ENCODE results near the gene TMEM39A.

Gene TMEM39A

GRCh38 chr3:119427669-119428068 is 35.7 kb downstream of the TMEM39A start:
- peaks cover 35% of the 10 kb centered on the region for H3K36me3 ChIP-seq (ENCODE audit: control insufficient read depth, insufficient read depth, low read length)
- H3K27ac ChIP-seq (ENCODE audit: insufficient read depth, low read depth, low read length, poor library complexity, severe bottlenecking): no peak overlapping the region
- WGBS, 2 experiments: 100% methylated on average over 1 of the region's 1 CpG; no CpG with 5 or more reads in 1 of the 2 experiments

DNA sequence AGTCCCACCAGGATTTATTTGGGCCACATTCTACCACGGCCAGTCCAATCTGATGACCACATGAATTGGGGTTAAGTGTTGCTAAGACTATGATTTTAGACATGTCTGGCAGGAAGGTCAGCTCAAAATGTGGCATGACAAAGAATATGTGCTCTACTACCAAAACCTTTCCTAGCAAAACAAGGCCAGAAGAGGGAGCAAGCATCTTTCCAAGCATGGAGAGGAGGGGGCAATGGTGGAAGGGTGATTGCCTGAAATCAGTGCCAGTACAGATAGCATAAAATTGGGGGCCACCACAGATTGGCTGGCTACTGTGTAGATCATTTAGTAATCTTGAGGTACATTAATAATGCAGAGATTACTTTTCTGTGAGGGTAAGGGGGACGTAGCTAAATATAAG is 43.2 kb downstream of the TMEM39A start:
- no peak overlapping the region for H3K27ac ChIP-seq (ENCODE audit: insufficient read depth, low read depth, low read length, poor library complexity, severe bottlenecking)
- H3K27me3 ChIP-seq (ENCODE audit: control insufficient read depth, insufficient read depth, low read length, poor library complexity, severe bottlenecking): no peaks in the 10 kb centered on the region
- 47 to 50% methylated on average over 2 of the region's 2 CpGs for WGBS, 2 experiments
- no peaks in the 10 kb centered on the region for H3K36me3 ChIP-seq (ENCODE audit: control insufficient read depth, insufficient read depth, low read length)
- no peak overlapping the region for H3K4me3 ChIP-seq (ENCODE audit: insufficient read depth, low read depth, low read length)
- no peaks in the 10 kb centered on the region for H3K4me1 ChIP-seq (ENCODE audit: control insufficient read depth, insufficient read depth, low read length)
- no peaks in the 10 kb centered on the region for H3K9me3 ChIP-seq (ENCODE audit: control insufficient read depth, low read length)

More at GRCh38 chr3:119427669-119428068, 35.7 kb downstream of the TMEM39A start:
- no peak overlapping the region for H3K4me3 ChIP-seq (ENCODE audit: insufficient read depth, low read depth, low read length)
- H3K27me3 ChIP-seq (ENCODE audit: control insufficient read depth, insufficient read depth, low read length, poor library complexity, severe bottlenecking): no peaks in the 10 kb centered on the region
- no peaks in the 10 kb centered on the region for H3K4me1 ChIP-seq (ENCODE audit: control insufficient read depth, insufficient read depth, low read length)
- H3K9me3 ChIP-seq (ENCODE audit: control insufficient read depth, low read length): peaks cover 5% of the 10 kb centered on the region

- no peak overlapping the region for H3K4me3 ChIP-seq (ENCODE audit: insufficient read depth, low read depth, low read length)
- H3K4me1 ChIP-seq (ENCODE audit: control insufficient read depth, insufficient read depth, low read length): no peaks in the 10 kb centered on the region
- H3K27ac ChIP-seq (ENCODE audit: insufficient read depth, low read depth, low read length, poor library complexity, severe bottlenecking): no peak overlapping the region
- no peaks in the 10 kb centered on the region for H3K9me3 ChIP-seq (ENCODE audit: control insufficient read depth, low read length)
- H3K36me3 ChIP-seq (ENCODE audit: control insufficient read depth, insufficient read depth, low read length): no peaks in the 10 kb centered on the region
- no peaks in the 10 kb centered on the region for H3K27me3 ChIP-seq (ENCODE audit: control insufficient read depth, insufficient read depth, low read length, poor library complexity, severe bottlenecking)
Measured at GRCh38 chr3:119418641-119419040, 44.8 kb downstream of the TMEM39A start.

DNA sequence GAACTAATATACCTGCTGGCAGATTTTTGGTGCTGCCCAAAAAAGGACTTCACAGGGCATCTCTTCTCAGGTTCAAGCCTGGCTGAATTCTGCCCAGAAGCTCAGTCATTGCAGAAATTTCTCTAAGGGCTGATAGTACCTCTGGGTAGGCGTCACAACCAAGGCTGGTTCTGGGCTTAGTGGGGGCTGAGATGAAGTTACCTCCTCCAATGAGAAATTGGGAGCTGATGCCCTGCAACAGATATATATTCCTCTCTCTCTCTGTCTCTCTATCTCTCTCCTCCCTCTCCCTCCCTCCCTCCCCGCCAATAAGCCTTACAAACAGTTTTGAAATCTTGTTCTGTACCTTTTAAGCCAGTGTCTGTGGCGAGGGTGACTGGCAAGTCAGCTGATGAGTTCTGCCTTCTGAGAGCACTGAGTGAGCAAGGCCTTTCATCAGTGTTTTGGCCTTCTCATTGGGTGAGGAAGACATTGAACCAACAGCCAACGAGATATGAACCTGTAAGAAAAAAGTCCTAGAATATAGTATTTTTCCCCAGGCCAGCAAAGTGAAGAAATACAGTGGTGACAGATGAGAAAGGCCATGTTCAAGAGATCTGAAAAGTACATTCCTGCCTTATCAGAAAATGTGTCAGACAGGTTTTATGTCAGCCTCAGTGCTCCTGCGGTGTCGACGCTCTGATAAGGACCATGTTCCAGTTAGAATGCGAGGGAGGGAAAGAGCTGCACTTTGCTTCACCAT is 45.5 kb downstream of the TMEM39A start:
- H3K4me3 ChIP-seq (ENCODE audit: insufficient read depth, low read depth, low read length): no peak overlapping the region
- H3K36me3 ChIP-seq (ENCODE audit: control insufficient read depth, insufficient read depth, low read length): no peaks in the 10 kb centered on the region
- H3K4me1 ChIP-seq (ENCODE audit: control insufficient read depth, insufficient read depth, low read length): no peaks in the 10 kb centered on the region
- WGBS, 2 experiments: 91 to 97% methylated on average over 8 of the region's 8 CpGs
- no peaks in the 10 kb centered on the region for H3K27me3 ChIP-seq (ENCODE audit: control insufficient read depth, insufficient read depth, low read length, poor library complexity, severe bottlenecking)
- no peak overlapping the region for H3K27ac ChIP-seq (ENCODE audit: insufficient read depth, low read depth, low read length, poor library complexity, severe bottlenecking)
- H3K9me3 ChIP-seq (ENCODE audit: control insufficient read depth, low read length): no peaks in the 10 kb centered on the region

GRCh38 chr3:119416873-119417272 is 46.5 kb downstream of the TMEM39A start:
- no peaks in the 10 kb centered on the region for H3K36me3 ChIP-seq (ENCODE audit: control insufficient read depth, insufficient read depth, low read length)
- 100% methylated on average over 1 of the region's 1 CpG for WGBS, 2 experiments

GRCh38 chr3:119413603-119414280 is 49.7 kb downstream of the TMEM39A start:
- H3K27me3 ChIP-seq (ENCODE audit: control insufficient read depth, insufficient read depth, low read length, poor library complexity, severe bottlenecking): no peaks in the 10 kb centered on the region
- no peaks in the 10 kb centered on the region for H3K4me1 ChIP-seq (ENCODE audit: control insufficient read depth, insufficient read depth, low read length)
- H3K4me3 ChIP-seq (ENCODE audit: insufficient read depth, low read depth, low read length): no peak overlapping the region
- no peak overlapping the region for H3K27ac ChIP-seq (ENCODE audit: insufficient read depth, low read depth, low read length, poor library complexity, severe bottlenecking)
- no peaks in the 10 kb centered on the region for H3K36me3 ChIP-seq (ENCODE audit: control insufficient read depth, insufficient read depth, low read length)
- WGBS, 2 experiments: 82 to 89% methylated on average over 7 of the region's 7 CpGs
- no peaks in the 10 kb centered on the region for H3K9me3 ChIP-seq (ENCODE audit: control insufficient read depth, low read length)

More at GRCh38 chr3:119416873-119417272, 46.5 kb downstream of the TMEM39A start:
- Histone ChIP-seq H3K27ac (ENCODE audit: insufficient read depth, low read depth, low read length, poor library complexity, severe bottlenecking) (no peak overlapping the region), H3K4me3 (ENCODE audit: insufficient read depth, low read depth, low read length) (no peak overlapping the region), H3K4me1 (ENCODE audit: control insufficient read depth, insufficient read depth, low read length) (no peaks in the 10 kb centered on the region), H3K9me3 (ENCODE audit: control insufficient read depth, low read length) (no peaks in the 10 kb centered on the region), H3K27me3 (ENCODE audit: control insufficient read depth, insufficient read depth, low read length, poor library complexity, severe bottlenecking) (no peaks in the 10 kb centered on the region)

DNA sequence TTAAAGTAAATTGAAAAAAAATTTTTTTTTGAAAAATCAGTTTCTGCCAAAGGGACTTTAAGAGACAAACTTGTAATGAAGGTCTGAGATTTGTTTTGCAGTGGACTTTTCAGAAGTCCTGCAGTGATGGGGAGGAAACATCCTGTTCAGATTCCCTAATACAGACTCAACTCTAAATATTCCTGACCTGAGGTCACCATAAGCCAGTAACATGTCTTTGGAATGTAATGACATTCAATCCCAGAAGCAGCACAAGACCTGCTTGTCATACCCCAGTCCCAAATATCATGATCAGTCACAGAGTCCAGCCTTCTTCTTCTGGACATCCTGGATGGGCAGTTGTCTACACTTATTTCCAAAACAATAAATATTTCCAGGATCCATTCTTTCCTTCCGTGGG is 53.6 kb downstream of the TMEM39A start:
- H3K27ac ChIP-seq (ENCODE audit: insufficient read depth, low read depth, low read length, poor library complexity, severe bottlenecking): no peak overlapping the region
- H3K4me3 ChIP-seq (ENCODE audit: insufficient read depth, low read depth, low read length): no peak overlapping the region
- H3K36me3 ChIP-seq (ENCODE audit: control insufficient read depth, insufficient read depth, low read length): no peaks in the 10 kb centered on the region
- H3K27me3 ChIP-seq (ENCODE audit: control insufficient read depth, insufficient read depth, low read length, poor library complexity, severe bottlenecking): no peaks in the 10 kb centered on the region
- WGBS, 2 experiments: 86 to 96% methylated on average over 1 of the region's 1 CpG
- H3K4me1 ChIP-seq (ENCODE audit: control insufficient read depth, insufficient read depth, low read length): no peaks in the 10 kb centered on the region
- no peaks in the 10 kb centered on the region for H3K9me3 ChIP-seq (ENCODE audit: control insufficient read depth, low read length)

GRCh38 chr3:119408243-119408950 is 55.0 kb downstream of the TMEM39A start:
- H3K36me3 ChIP-seq (ENCODE audit: control insufficient read depth, insufficient read depth, low read length): no peaks in the 10 kb centered on the region
- H3K27me3 ChIP-seq (ENCODE audit: control insufficient read depth, insufficient read depth, low read length, poor library complexity, severe bottlenecking): no peaks in the 10 kb centered on the region
- peaks cover 3% of the 10 kb centered on the region for H3K4me1 ChIP-seq (ENCODE audit: control insufficient read depth, insufficient read depth, low read length)
- no peak overlapping the region for H3K27ac ChIP-seq (ENCODE audit: insufficient read depth, low read depth, low read length, poor library complexity, severe bottlenecking)
- no peaks in the 10 kb centered on the region for H3K9me3 ChIP-seq (ENCODE audit: control insufficient read depth, low read length)
- WGBS, 2 experiments: 83 to 87% methylated on average over 3 of the region's 3 CpGs
- no peak overlapping the region for H3K4me3 ChIP-seq (ENCODE audit: insufficient read depth, low read depth, low read length)

- 89 to 96% methylated on average over 2 of the region's 2 CpGs for WGBS, 2 experiments
- Histone ChIP-seq H3K27ac (ENCODE audit: insufficient read depth, low read depth, low read length, poor library complexity, severe bottlenecking) (no peak overlapping the region), H3K36me3 (ENCODE audit: control insufficient read depth, insufficient read depth, low read length) (no peaks in the 10 kb centered on the region), H3K4me3 (ENCODE audit: insufficient read depth, low read depth, low read length) (no peak overlapping the region), H3K9me3 (ENCODE audit: control insufficient read depth, low read length) (no peaks in the 10 kb centered on the region), H3K27me3 (ENCODE audit: control insufficient read depth, insufficient read depth, low read length, poor library complexity, severe bottlenecking) (no peaks in the 10 kb centered on the region), H3K4me1 (ENCODE audit: control insufficient read depth, insufficient read depth, low read length) (peaks cover 13% of the 10 kb centered on the region)
Measured at GRCh38 chr3:119405315-119405714, 58.1 kb downstream of the TMEM39A start.

- Histone ChIP-seq H3K4me3 (ENCODE audit: insufficient read depth, low read depth, low read length) (no peak overlapping the region), H3K27ac (ENCODE audit: insufficient read depth, low read depth, low read length, poor library complexity, severe bottlenecking) (no peak overlapping the region), H3K27me3 (ENCODE audit: control insufficient read depth, insufficient read depth, low read length, poor library complexity, severe bottlenecking) (no peaks in the 10 kb centered on the region), H3K4me1 (ENCODE audit: control insufficient read depth, insufficient read depth, low read length) (peaks cover 13% of the 10 kb centered on the region), H3K9me3 (ENCODE audit: control insufficient read depth, low read length) (no peaks in the 10 kb centered on the region), H3K36me3 (ENCODE audit: control insufficient read depth, insufficient read depth, low read length) (no peaks in the 10 kb centered on the region)
- 80% methylated on average over 1 of the region's 1 CpG; no CpG with 5 or more reads in 1 of the 2 experiments for WGBS, 2 experiments
Measured at GRCh38 chr3:119403201-119403600, 60.2 kb downstream of the TMEM39A start.

Data from ectodermal cell (in vitro differentiated cells).